Tibial nerve (tissue), 4 donors: ENCODE data around the gene CCPG1. TPM values are rescaled to one million over a fixed set of nuclear protein-coding genes. Genes with fewer than 3 reads are reported as not detected.

Experiments used
- DNase-seq, 2 donors: peaks; one replicate each; pipeline ENCODE4 v3.0.0-alpha.2; 2019; ENCODE audit warnings: low spot score in 2 of 2
- H3K27ac ChIP-seq, 4 donors: fragments of 200-600 bp; sonication (generic) in 3 of 4; one replicate each; pipeline ENCODE4 v1.5.1; 2017 to 2019; ENCODE audit warnings: mild to moderate bottlenecking in 1 of 4
- H3K27me3 ChIP-seq, 2 donors: fragments of 200-600 bp; sonication (generic) in 1 of 2; one replicate each; pipeline versions ENCODE4 v1.5.1 to v1.6.0; 2017 to 2019
- H3K36me3 ChIP-seq, 3 donors: fragments of 200-600 bp; sonication (generic); one replicate each; pipeline ENCODE4 v1.5.1; 2018 to 2019
- H3K4me1 ChIP-seq, 4 donors: fragments of 200-600 bp; sonication (generic) in 3 of 4; one replicate each; pipeline ENCODE4 v1.5.1; 2017 to 2019
- H3K4me3 ChIP-seq, 4 donors: fragments of 200-600 bp; sonication (generic) in 3 of 4; one replicate each; pipeline ENCODE4 v1.5.1; 2017 to 2019; ENCODE audit warnings: mild to moderate bottlenecking in 1 of 4, moderate library complexity in 1 of 4
- H3K9me3 ChIP-seq, 4 donors: fragments of 200-600 bp; sonication (generic) in 3 of 4; one replicate each; pipeline ENCODE4 v1.5.1; 2017 to 2019
- EP300 ChIP-seq, 2 donors: sonication (generic); formaldehyde crosslinking; IDR thresholded peaks; one replicate each; pipeline ENCODE4 v1.6.1; 2017; ENCODE audit warnings: antibody characterized with exemption in 2 of 2, mild to moderate bottlenecking in 1 of 2
- POLR2A ChIP-seq, 2 donors: fragments of 450-650 bp; IDR thresholded peaks; one replicate each; pipeline ENCODE4 v1.6.1; 2017; ENCODE audit warnings: antibody characterized with exemption in 2 of 2, mild to moderate bottlenecking in 2 of 2, moderate library complexity in 2 of 2
- WGBS, 2 donors: methylation state at CpG; one replicate each; pipeline ENCODE4 v1.1.5; 2018; 5-methylcytosine and 5-hydroxymethylcytosine counted together
- total RNA-seq, 4 donors: library from RNA; depleted of rRNA; stranded (reverse); fragments of >200 nt; gene quantifications; one replicate each; pipeline ENCODE4 v1.1.0, GENCODE V29; 2016
- TF ChIP-seq, protein P1 (sequence below), 5 experiments: fragments of 200-600 bp in 3 of 5; fragments of 450-650 bp in 2 of 5; sonication (generic) in 3 of 5; IDR thresholded peaks; one replicate each; pipeline ENCODE4 v1.5.1; 2016 to 2019; ENCODE audit warnings: antibody characterized with exemption in 5 of 5, mild to moderate bottlenecking in 3 of 5, moderate library complexity in 2 of 5

CCPG1 gene
- total RNA-seq, 4 donors from 2014 or later: 48.0 to 70.2 (median 63.6) TPM

DNA sequence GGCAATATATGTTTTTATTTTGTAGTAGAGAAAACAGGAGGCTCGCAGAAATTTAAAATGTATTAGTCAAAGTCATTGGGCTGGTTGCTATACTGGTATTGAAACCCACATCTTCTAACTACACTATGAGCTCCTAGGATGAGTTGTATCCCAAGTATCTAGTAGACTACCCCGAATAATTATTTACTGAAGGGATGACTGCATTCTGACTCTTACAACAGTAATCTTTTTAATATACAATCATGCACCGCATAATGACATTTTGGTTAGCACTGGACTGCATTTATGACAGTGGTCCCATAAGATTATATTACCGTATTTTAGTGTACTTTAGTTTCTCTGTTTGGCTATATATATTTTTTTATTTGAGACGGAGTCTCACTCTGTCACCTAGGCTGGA is 73.8 kb downstream of the CCPG1 start:
- WGBS, 2 donors: 96 to 98% methylated on average over 5 of the region's 5 CpGs
- peaks cover 0 to 82% (median 0%) of the 10 kb centered on the region in 3 donors for H3K36me3 ChIP-seq

DNA sequence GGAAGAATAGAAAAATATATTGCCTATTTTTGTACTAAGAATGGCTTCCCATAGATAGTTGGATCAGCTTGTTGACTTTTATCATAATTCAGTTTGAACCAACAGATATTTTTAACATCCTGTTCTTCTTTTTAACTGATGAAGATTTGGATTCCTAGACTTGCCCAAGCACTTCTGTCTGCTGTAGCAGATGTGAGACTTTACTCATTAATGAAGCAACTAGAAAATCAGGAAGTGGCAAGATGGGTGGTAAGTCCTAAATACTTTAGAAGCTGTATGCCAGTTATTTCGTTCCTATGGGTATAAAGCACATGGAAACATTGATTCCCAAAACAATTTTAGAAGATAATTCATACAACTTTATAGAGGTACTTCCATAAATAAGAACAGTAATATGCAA is 80.8 kb downstream of the CCPG1 start:
- Histone ChIP-seq H3K4me1 (no peaks in the 10 kb centered on the region), H3K4me3 (no peak overlapping the region), H3K27ac (no peak overlapping the region), H3K36me3 (peaks cover 0 to 58% (median 0%) of the 10 kb centered on the region in 3 donors), H3K27me3 (no peaks in the 10 kb centered on the region), H3K9me3 (no peaks in the 10 kb centered on the region)
- WGBS, 2 donors: 71 to 90% methylated on average over 1 of the region's 1 CpG
- DNase-seq: no peak
- TF ChIP-seq POLR2A (IDR thresholded peaks at IDR 0.05): no peak
- TF ChIP-seq, protein P1, sequence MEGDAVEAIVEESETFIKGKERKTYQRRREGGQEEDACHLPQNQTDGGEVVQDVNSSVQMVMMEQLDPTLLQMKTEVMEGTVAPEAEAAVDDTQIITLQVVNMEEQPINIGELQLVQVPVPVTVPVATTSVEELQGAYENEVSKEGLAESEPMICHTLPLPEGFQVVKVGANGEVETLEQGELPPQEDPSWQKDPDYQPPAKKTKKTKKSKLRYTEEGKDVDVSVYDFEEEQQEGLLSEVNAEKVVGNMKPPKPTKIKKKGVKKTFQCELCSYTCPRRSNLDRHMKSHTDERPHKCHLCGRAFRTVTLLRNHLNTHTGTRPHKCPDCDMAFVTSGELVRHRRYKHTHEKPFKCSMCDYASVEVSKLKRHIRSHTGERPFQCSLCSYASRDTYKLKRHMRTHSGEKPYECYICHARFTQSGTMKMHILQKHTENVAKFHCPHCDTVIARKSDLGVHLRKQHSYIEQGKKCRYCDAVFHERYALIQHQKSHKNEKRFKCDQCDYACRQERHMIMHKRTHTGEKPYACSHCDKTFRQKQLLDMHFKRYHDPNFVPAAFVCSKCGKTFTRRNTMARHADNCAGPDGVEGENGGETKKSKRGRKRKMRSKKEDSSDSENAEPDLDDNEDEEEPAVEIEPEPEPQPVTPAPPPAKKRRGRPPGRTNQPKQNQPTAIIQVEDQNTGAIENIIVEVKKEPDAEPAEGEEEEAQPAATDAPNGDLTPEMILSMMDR (IDR thresholded peaks at IDR 0.05): no peak
- TF ChIP-seq EP300 (IDR thresholded peaks at IDR 0.05): no peak

More for the DNA sequence above, 73.8 kb downstream of the CCPG1 start:
- H3K27me3 ChIP-seq: no peaks in the 10 kb centered on the region
- H3K27ac ChIP-seq: no peak overlapping the region
- H3K4me1 ChIP-seq: no peaks in the 10 kb centered on the region
- H3K9me3 ChIP-seq: no peaks in the 10 kb centered on the region
- DNase-seq: no peak
- TF ChIP-seq EP300 (IDR thresholded peaks at IDR 0.05): no peak
- TF ChIP-seq POLR2A (IDR thresholded peaks at IDR 0.05): no peak
- TF ChIP-seq, protein P1 (IDR thresholded peaks at IDR 0.05): no peak
- no peak overlapping the region for H3K4me3 ChIP-seq

DNA sequence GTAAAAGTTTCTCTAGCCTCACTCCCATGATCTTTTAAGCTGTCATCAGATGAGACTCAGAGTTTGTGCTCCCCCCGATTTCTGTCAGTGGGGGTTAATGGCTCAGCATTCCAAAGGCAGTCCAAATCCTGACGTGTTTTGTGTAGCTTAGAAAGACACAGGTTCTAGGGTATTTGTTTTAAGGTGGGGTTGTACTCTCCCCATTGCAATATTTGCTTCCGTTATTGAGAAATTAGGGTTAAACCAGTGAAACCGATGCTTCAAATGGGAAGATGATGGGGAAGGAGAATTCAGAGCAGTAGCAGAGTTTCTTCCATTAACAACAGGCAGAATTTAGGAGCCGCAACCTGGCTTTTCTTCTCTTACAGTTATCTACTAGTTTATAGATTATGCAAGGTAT is 85.7 kb downstream of the CCPG1 start:
- TF ChIP-seq EP300 (IDR thresholded peaks at IDR 0.05) (no peak), POLR2A (IDR thresholded peaks at IDR 0.05) (no peak)
- TF ChIP-seq, protein P1 (IDR thresholded peaks at IDR 0.05): no peak
- H3K9me3 ChIP-seq: no peaks in the 10 kb centered on the region
- peaks cover 0 to 27% (median 18%) of the 10 kb centered on the region in 4 donors for H3K4me1 ChIP-seq
- DNase-seq: no peak
- H3K4me3 ChIP-seq: no peak overlapping the region
- WGBS, 2 donors: 78 to 81% methylated on average over 5 of the region's 5 CpGs
- no peak overlapping the region for H3K27ac ChIP-seq
- peaks cover 0 to 21% (median 0%) of the 10 kb centered on the region in 3 donors for H3K36me3 ChIP-seq
- no peaks in the 10 kb centered on the region for H3K27me3 ChIP-seq

DNA sequence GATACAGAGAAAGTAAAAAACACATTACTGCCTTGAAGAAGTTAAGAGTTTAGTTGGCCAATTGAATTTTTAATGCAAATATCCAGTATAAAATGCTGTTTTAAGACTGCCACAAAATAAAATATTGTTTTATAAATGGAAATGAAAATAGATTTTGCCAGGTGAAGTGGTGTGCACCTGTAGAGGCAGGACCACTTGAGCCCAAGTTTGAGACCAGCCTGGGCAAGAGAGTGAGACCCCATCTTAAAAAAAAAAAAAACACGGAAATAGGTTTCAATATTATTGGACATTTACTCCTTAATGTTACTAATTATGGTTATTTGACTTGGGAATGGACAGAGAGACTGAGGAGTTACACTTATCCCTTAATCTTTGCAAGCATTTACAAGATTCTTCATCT is 87.2 kb downstream of the CCPG1 start:
- H3K9me3 ChIP-seq: no peaks in the 10 kb centered on the region
- WGBS, 2 donors: 89 to 97% methylated on average over 1 of the region's 1 CpG
- H3K27me3 ChIP-seq: no peaks in the 10 kb centered on the region
- H3K27ac ChIP-seq: no peak overlapping the region
- TF ChIP-seq POLR2A (IDR thresholded peaks at IDR 0.05) (no peak), EP300 (IDR thresholded peaks at IDR 0.05) (no peak)
- TF ChIP-seq, protein P1 (IDR thresholded peaks at IDR 0.05): no peak
- H3K36me3 ChIP-seq: peaks cover 0 to 27% (median 0%) of the 10 kb centered on the region in 3 donors
- H3K4me3 ChIP-seq: no peak overlapping the region
- DNase-seq: no peak
- peaks cover 0 to 37% (median 25%) of the 10 kb centered on the region in 4 donors for H3K4me1 ChIP-seq

DNA sequence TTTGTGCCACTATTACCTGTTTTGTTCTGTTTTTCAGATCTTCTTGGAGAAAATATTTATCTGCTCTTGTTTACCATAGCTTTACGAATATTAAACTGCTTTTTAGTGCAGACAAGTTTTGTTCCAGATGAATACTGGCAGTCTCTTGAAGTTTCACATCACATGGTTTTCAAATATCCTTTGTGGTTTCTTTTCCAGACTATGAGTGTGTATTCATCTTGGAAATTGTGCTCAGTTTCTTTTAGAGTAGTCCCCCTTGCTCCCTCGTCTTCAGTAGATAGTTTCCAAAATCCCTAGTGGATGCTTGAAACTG is 88.0 kb downstream of the CCPG1 start:
- H3K27me3 ChIP-seq: no peaks in the 10 kb centered on the region
- H3K4me1 ChIP-seq: peaks cover 0 to 37% (median 25%) of the 10 kb centered on the region in 4 donors
- TF ChIP-seq EP300 (IDR thresholded peaks at IDR 0.05) (no peak), POLR2A (IDR thresholded peaks at IDR 0.05) (no peak)
- TF ChIP-seq, protein P1 (IDR thresholded peaks at IDR 0.05): no peak
- H3K9me3 ChIP-seq: no peaks in the 10 kb centered on the region
- DNase-seq: no peak
- no peak overlapping the region for H3K27ac ChIP-seq
- no peak overlapping the region for H3K4me3 ChIP-seq
- H3K36me3 ChIP-seq: peaks cover 0 to 24% (median 0%) of the 10 kb centered on the region in 3 donors
- WGBS, 2 donors: 6 to 16% methylated on average over 2 of the region's 2 CpGs
